Measurements from ENCODE around the gene BPIFB1. TPM values are rescaled to one million over a fixed set of nuclear protein-coding genes. Genes with fewer than 3 reads are reported as not detected.

BPIFB1 gene, protein sequence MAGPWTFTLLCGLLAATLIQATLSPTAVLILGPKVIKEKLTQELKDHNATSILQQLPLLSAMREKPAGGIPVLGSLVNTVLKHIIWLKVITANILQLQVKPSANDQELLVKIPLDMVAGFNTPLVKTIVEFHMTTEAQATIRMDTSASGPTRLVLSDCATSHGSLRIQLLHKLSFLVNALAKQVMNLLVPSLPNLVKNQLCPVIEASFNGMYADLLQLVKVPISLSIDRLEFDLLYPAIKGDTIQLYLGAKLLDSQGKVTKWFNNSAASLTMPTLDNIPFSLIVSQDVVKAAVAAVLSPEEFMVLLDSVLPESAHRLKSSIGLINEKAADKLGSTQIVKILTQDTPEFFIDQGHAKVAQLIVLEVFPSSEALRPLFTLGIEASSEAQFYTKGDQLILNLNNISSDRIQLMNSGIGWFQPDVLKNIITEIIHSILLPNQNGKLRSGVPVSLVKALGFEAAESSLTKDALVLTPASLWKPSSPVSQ
- not detected in 2 replicates for polyA plus RNA-seq

DNA sequence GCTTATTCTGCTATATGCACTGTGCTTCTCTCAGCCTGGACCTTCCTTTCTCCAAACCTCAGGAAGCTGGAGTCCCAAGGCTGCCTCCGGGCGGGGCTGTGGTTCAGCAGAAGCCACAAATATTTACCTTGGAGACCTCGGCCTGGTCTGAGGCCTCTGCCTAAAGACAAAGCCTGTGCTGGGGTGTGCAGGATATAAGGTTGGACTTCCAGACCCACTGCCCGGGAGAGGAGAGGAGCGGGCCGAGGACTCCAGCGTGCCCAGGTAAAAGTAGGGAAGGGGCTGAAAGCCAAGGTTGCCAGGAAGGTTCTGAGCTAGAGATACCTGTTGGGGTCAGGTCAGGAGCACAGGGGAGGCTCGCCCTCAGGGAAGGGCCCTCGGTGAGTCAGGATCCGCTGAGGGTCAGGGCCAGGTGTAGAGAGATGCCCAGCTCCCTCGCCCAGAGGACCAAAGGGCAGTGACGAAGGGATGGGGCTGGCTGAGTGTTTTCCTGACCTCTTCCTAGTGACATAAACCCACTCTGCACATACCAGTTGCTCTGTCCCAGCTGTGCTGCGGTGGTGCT lies at the start of gene BPIFB1:
Gene BPIFB1, plus strand, starts transcription at position 224 of the 565 bp plus-strand sequence. CDS start 2,860 bp downstream, outside the sequence.

DNA sequence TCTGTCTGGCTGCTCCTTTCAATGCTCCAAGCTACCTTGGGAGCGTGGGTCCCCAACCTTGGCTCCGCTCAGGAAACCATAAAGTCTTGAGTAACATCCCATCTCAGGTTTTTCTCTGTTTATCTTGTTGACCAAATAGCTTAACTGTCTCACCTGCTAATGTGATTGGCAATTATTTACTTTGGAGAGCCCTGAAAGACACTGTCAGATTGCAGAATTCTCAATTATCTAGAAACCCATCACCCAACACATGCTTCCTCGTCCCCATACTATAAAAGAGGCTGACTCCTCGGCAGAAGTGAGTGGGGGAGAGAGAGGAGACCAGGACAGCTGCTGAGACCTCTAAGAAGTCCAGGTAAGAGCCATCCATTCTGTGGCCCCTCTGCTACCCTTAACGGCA lies 47.3 kb upstream of the BPIFB1 start, which contains the start of gene BPIFA1:
Gene BPIFA1, plus strand, starts transcription at position 301 of the 400 bp plus-strand sequence. CDS start 1,716 bp downstream, outside the sequence.

Other genes starting within 250 kb of the BPIFB1 start
- not detected in 2 replicates for gene BPIFB3, start 229.3 kb upstream of the BPIFB1 start, polyA plus RNA-seq
- not detected in 2 replicates for gene BPIFB4, start 203.6 kb upstream of the BPIFB1 start, polyA plus RNA-seq
- not detected in 2 replicates for gene BPIFA2, start 115.1 kb upstream of the BPIFB1 start, polyA plus RNA-seq
- gene BPIFA3, start 65.9 kb upstream of the BPIFB1 start, polyA plus RNA-seq: not detected in 2 replicates
- not detected in 2 replicates for gene BPIFA1, start 47.2 kb upstream of the BPIFB1 start, polyA plus RNA-seq
- 31.7 and 37.6 TPM in 2 replicates for gene CDK5RAP1, start 118.3 kb downstream of the BPIFB1 start, polyA plus RNA-seq
- 4.0 and 5.5 TPM in 2 replicates for gene SNTA1, start 160.5 kb downstream of the BPIFB1 start, polyA plus RNA-seq
- gene CBFA2T2, start 206.9 kb downstream of the BPIFB1 start, polyA plus RNA-seq: 3.4 and 6.9 TPM in 2 replicates